Fibroblast of the aortic adventitia (primary cell): ENCODE measurements around the gene CLDN4. TPM values are rescaled to one million over a fixed set of nuclear protein-coding genes. Genes with fewer than 3 reads are reported as not detected.
A peak's percentile ranks its signal among the peaks of the same experiment; 100 is the strongest.

Experiments
- DNase-seq: peaks from one replicate; pipeline ENCODE4 v3.0.0-alpha.2; 2010; ENCODE audit warnings: low read depth
- H3K4me3 ChIP-seq: 2 replicates; pipeline ENCODE4 v1.5.1; 2011; ENCODE audit warnings: low read depth, mild to moderate bottlenecking, control low read depth, low read length, moderate library complexity
- total RNA-seq: library from RNA; depleted of rRNA; stranded (reverse); fragments of >200 nt; gene quantifications from 2 replicates; pipeline ENCODE4 v1.2.3, GENCODE V29; 2012; ENCODE audit warnings: low replicate concordance
- TF ChIP-seq, protein P1 (sequence below): IDR thresholded peaks from 2 replicates; pipeline ENCODE4 v1.5.1; 2011; ENCODE audit warnings: mild to moderate bottlenecking, low read length, control low read depth, inconsistent platforms; ENCODE audit not compliant: insufficient read depth

Gene CLDN4
- total RNA-seq, 1 donor: 0.54 TPM

GRCh38 chr7:73860859-73861258 is 30.1 kb downstream of the CLDN4 start, which contains the start of gene TMEM270:
TSS of gene TMEM270 (plus strand) at chr7:73861159. CDS start at chr7:73861195, 36 bp downstream.
- DNase-seq: no peak
- no peak within 1 kb of the TSS for H3K4me3 ChIP-seq
- TF ChIP-seq, protein P1, sequence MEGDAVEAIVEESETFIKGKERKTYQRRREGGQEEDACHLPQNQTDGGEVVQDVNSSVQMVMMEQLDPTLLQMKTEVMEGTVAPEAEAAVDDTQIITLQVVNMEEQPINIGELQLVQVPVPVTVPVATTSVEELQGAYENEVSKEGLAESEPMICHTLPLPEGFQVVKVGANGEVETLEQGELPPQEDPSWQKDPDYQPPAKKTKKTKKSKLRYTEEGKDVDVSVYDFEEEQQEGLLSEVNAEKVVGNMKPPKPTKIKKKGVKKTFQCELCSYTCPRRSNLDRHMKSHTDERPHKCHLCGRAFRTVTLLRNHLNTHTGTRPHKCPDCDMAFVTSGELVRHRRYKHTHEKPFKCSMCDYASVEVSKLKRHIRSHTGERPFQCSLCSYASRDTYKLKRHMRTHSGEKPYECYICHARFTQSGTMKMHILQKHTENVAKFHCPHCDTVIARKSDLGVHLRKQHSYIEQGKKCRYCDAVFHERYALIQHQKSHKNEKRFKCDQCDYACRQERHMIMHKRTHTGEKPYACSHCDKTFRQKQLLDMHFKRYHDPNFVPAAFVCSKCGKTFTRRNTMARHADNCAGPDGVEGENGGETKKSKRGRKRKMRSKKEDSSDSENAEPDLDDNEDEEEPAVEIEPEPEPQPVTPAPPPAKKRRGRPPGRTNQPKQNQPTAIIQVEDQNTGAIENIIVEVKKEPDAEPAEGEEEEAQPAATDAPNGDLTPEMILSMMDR: no peak

DNA sequence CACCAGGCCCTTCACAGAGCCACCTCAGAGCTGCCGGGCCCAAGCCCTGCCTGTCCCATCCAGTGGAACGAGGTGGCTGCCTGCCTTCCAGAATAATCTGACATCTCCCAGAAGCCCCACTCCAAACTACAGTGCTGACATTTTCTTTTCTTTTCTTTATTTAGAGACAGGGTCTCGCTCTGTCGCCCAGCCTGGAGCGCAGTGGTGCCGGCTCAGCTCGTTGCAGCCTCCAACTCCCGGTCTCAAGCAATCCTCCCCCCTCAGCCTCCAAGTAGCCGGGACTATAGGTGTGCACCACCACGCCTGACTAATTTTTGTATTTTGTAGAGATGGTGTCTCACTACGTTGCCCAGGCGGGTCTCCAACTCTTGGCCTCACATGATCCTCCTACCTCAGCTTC is 30.5 kb downstream of the CLDN4 start:
- TF ChIP-seq, protein P1: no peak
- no peak overlapping the region for H3K4me3 ChIP-seq
- no peak for DNase-seq

GRCh38 chr7:73864981-73865711 is 34.4 kb downstream of the CLDN4 start:
- no peak overlapping the region for H3K4me3 ChIP-seq
- DNase-seq: no peak
- TF ChIP-seq, protein P1: no peak

GRCh38 chr7:73865738-73866445 is 35.1 kb downstream of the CLDN4 start:
- H3K4me3 ChIP-seq: no peak overlapping the region
- DNase-seq: peak; percentile 81
- TF ChIP-seq, protein P1: peak; percentile 83

DNA sequence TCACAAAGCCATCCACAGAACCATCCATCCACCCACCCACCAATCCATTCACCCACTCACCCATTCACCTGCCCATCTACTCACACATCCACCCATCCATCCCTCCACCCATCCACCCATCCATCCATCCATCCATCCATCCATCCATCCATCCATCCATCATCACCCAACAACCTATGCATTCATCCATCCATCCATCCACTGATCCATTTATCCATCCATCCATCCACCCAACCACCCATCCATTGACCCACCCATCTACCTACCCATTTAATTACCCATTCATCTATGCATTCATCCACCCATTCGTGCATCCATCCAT is 35.6 kb downstream of the CLDN4 start:
- TF ChIP-seq, protein P1: no peak
- H3K4me3 ChIP-seq: no peak overlapping the region
- DNase-seq: no peak

DNA sequence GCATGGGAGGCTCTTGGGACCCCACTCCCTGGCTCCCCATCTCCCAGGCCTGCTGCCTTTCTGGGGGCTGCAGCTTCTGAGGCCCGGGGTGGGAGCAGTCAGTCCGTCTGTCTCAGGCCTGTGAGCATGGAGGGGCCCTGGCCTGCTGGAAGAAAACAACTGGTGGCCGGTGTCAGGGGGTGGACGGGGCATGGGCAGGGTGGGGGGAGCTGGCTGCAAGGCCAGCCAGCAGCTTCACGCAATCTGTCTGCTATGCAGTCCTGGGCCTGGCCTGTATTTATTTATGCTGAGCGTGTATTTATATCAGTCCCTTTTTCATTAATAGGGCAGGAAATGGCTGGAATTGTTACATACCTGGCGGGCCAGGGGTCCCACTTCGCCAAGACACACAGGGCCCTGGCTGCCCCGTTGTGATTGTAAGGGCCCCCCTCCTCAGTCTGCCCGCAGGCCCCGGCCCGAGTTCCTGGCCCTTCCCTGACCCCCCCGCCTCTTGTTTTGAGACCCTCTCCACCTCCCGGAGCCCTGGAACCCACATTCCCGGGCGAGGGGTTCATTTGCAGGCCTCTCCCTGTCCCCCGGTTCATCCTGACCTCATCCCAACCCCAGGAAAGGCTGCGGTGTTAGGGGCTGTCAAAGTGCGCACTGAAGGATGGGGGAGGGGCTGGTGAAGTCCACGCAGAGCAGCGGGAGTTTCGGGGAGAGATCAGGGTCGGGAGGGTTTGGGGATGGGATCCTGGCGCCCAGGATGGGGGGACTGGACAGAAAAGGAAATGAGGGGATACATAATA is 38.4 kb downstream of the CLDN4 start:
- DNase-seq: peak; percentile 35
- TF ChIP-seq, protein P1: no peak
- no peak overlapping the region for H3K4me3 ChIP-seq
